ENCODE measurements around the gene NUB1. TPM values are rescaled to one million over a fixed set of nuclear protein-coding genes. Genes with fewer than 3 reads are reported as not detected.

Gene NUB1
- total RNA-seq, 1 donor: 50.7 TPM

GRCh38 chr7:151392426-151392825 is 50.8 kb downstream of the NUB1 start:
- Histone ChIP-seq H3K9me3 (ENCODE audit: low read depth, low read length) (no peaks in the 10 kb centered on the region), H3K27me3 (ENCODE audit: insufficient read depth, low read length) (peaks cover 8% of the 10 kb centered on the region), H4K20me1 (ENCODE audit: insufficient read depth, low read length) (no peaks in the 10 kb centered on the region), H3K4me3 (ENCODE audit: insufficient read depth, low read length) (no peak overlapping the region), H2AFZ (ENCODE audit: low read length) (no peak overlapping the region), H3K36me3 (ENCODE audit: insufficient read depth, low read length) (no peaks in the 10 kb centered on the region), H3K79me2 (ENCODE audit: insufficient read depth, low read length) (no peaks in the 10 kb centered on the region), H3K4me2 (ENCODE audit: insufficient read depth, low read length) (no peak overlapping the region), H3K27ac (ENCODE audit: low read depth, low read length) (no peak overlapping the region), H3K4me1 (ENCODE audit: insufficient read depth, low read length) (no peaks in the 10 kb centered on the region)
- no peak for TF ChIP-seq CTCF (IDR thresholded peaks at IDR 0.05; ENCODE audit: extremely low read depth, low read depth, low read length)
- DNase-seq (ENCODE audit: insufficient read length, low spot score, missing footprints): no peak

GRCh38 chr7:151393031-151393977 is 51.7 kb downstream of the NUB1 start:
- no peak overlapping the region for H3K4me3 ChIP-seq (ENCODE audit: insufficient read depth, low read length)
- TF ChIP-seq CTCF (IDR thresholded peaks at IDR 0.05; ENCODE audit: extremely low read depth, low read depth, low read length): no peak
- no peaks in the 10 kb centered on the region for H3K79me2 ChIP-seq (ENCODE audit: insufficient read depth, low read length)
- H3K27me3 ChIP-seq (ENCODE audit: insufficient read depth, low read length): peaks cover 8% of the 10 kb centered on the region
- H3K36me3 ChIP-seq (ENCODE audit: insufficient read depth, low read length): no peaks in the 10 kb centered on the region
- H3K4me2 ChIP-seq (ENCODE audit: insufficient read depth, low read length): no peak overlapping the region
- no peaks in the 10 kb centered on the region for H3K4me1 ChIP-seq (ENCODE audit: insufficient read depth, low read length)
- H3K9me3 ChIP-seq (ENCODE audit: low read depth, low read length): no peaks in the 10 kb centered on the region
- no peaks in the 10 kb centered on the region for H4K20me1 ChIP-seq (ENCODE audit: insufficient read depth, low read length)
- peak; percentile 79 for DNase-seq (ENCODE audit: insufficient read length, low spot score, missing footprints)
- H2AFZ ChIP-seq (ENCODE audit: low read length): no peak overlapping the region
- H3K27ac ChIP-seq (ENCODE audit: low read depth, low read length): no peak overlapping the region

- Histone ChIP-seq H3K4me3 (ENCODE audit: insufficient read depth, low read length) (no peak overlapping the region), H3K4me2 (ENCODE audit: insufficient read depth, low read length) (no peak overlapping the region), H3K79me2 (ENCODE audit: insufficient read depth, low read length) (no peaks in the 10 kb centered on the region), H2AFZ (ENCODE audit: low read length) (no peak overlapping the region), H3K9me3 (ENCODE audit: low read depth, low read length) (no peaks in the 10 kb centered on the region), H3K4me1 (ENCODE audit: insufficient read depth, low read length) (no peaks in the 10 kb centered on the region), H4K20me1 (ENCODE audit: insufficient read depth, low read length) (no peaks in the 10 kb centered on the region), H3K27ac (ENCODE audit: low read depth, low read length) (no peak overlapping the region), H3K36me3 (ENCODE audit: insufficient read depth, low read length) (no peaks in the 10 kb centered on the region), H3K27me3 (ENCODE audit: insufficient read depth, low read length) (peaks cover 8% of the 10 kb centered on the region)
- no peak for TF ChIP-seq CTCF (IDR thresholded peaks at IDR 0.05; ENCODE audit: extremely low read depth, low read depth, low read length)
- DNase-seq (ENCODE audit: insufficient read length, low spot score, missing footprints): peak; percentile 39
These were observed 52.7 kb downstream of the NUB1 start for GRCh38 chr7:151394076-151395035.
